Activated CD8-positive, alpha-beta memory T cell treated with anti-CD3 and anti-CD28 coated beads for 1 hour (primary cell): ENCODE data around the gene IGF1R.

Experiments used
- DNase-seq, 2 donors: peaks; one replicate each; pipeline ENCODE4 v3.0.0-alpha.2; 2020; ENCODE audit warnings: low read depth in 1 of 2; ENCODE audit errors: extremely low read depth in 1 of 2

The IGF1R gene

DNA sequence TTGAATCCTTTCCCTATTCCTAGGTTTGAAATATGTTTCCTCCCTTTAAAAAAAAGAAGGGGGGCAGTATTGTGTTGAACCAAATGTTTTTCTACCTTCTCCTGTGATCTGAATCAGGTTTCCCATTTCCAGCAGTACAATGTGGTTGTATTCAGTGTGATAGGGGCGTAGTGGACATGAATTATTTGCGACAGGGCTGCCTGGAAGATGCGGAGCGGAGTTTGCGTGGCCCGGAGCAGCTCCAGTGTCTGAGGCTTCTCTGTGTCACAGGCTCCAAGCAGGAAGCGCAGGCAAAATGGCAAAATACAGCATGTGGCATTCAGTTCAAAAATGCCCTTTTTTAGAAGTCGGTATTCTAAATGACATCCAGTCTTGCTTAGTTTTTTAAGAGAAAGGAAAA is 204.8 kb downstream of the IGF1R start:
- DNase-seq, result peak in 1 of 2 donors; percentile 41

DNA sequence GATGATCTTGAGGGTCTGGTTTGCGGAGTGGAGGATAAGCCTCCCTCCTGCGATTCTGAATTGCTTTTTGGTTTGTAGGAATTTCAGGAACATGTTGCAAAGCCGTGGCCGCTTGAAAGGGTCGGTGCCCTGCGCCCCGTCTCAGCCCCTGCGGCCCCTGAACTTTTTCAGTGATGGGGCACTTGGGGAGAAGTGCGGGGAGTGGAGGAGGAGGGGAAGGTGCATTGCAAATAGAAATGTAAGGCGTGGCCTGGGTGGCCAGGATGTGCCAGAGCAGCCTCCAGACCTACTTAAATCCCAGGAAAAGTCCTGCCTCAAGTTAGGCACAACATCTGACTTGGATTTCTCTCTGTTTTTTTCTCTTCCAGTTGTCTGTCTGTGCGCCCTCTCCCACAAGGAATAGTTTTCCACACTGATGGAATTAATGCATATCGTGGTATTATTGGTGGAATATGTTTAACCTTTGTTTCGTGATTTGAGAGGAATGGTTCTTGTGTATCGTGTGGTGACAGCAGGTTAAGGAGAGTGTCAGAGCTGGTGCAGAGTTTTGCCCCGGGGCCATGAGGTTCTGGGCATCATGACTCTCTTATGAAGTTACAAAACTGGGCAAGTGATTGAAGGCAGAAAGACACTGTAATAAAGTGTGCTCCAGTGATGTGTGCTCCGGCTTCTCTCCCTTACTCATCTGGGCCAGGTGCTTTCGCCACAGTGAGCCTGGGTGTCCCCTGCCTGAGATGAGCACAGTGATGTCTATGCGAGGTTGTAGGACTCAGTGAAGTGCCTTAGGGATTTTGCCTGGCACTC is 205.5 kb downstream of the IGF1R start:
- no peak for DNase-seq

DNA sequence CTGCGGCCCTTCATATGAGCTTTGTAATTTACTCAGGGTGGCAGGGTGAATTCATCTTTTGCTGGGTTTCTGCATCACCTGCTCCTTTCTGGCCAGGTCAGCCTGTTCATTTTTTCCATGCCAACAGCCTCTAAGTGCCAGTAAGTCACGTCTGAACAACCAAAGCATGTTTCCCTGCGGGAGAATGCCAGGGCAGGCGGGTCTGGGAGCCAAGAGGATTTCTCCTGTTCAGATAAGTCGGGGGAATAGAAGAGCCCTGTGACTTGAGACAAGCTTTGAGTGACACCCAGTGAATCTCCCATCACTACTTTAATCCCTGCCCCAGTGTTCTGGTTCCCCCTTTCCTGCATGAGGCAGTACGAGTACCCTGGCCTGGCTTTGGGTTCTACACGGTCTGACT is 206.2 kb downstream of the IGF1R start:
- DNase-seq, result no peak

DNA sequence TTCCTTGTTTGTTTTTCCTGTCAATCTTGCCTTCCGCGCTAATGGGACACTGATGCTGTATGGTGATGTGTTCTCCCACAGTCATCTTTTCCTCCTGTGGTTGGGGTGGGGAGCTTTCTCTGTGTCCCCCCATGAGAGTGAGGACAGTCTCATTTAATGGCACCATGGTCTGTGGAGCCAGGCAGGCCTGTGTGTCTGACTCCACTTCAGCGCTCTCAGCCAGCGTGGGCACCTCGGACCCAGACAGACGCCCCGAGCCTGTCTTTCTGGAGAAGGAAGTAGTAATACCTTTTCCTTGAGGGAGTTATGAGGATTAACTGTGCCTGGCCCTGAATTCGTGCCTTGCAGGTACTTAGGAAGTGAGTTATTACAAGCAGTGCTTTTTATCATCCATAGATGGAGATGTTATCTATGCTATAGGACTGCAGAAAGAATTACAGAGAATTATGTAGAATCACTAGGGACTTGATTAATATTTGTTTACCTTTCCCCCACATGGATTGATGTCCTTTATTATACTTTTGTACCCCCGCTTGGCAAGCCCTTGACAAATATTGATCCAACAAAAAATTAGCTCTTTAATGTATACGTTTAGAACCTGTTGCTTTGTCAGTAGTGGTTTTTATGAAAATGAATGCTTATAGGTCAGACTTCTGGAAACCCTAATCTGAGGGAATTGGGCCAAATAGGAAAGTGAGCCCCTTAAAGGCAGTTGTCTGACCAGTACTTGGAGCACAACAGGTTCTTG is 206.9 kb downstream of the IGF1R start:
- DNase-seq, result no peak

DNA sequence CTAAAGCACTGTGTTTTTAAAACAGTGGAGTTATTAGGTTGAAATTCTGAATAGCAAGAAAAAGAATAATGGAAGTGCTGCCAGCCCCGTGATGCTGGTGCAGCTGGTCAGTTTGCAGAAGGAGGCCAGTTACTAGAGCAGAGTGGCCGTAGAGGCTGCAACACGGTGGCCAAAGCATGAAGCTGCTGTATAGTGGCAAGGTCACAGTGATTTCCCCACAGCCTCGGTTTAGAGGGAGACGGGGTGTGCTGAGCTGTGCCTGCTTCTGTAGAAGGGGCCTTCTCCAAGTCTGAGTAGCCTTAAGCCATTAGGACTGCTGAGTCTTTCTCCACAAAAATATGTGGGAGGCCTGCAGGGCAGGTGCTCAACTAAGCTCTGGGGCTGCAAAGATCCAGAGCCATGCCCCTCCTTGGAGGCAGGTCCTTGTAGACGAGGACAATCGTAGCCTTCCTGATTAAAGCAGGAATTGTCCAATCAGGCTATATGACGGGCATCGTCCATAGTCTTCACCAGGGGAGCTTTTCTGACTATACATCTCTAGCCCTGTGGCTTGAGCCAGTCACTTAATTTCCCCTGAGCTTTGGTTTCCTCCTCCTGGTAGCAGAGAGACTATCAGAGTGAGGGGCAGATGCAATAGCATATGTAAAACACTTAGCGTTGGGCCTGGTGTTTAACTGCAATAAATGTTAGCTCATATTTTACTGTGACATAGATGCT is 207.6 kb downstream of the IGF1R start:
- no peak for DNase-seq

DNA sequence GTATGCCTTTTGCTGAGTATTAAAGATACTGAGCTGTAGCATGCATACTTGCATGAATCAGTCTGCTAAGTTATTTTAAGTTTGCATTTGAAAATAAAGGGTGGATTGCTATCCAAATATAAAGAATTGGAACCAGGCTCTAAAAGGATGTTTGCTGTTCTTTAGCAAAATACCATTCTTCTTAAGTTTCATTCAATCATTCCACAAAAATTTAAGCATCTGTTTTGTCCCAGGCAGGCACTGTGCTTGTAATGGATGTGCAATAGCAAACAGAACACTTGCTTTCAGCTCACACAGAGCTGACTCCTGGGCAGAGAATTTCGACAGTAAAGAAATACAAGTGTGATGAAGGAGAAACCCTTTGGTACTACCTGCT is 208.2 kb downstream of the IGF1R start:
- no peak for DNase-seq

DNA sequence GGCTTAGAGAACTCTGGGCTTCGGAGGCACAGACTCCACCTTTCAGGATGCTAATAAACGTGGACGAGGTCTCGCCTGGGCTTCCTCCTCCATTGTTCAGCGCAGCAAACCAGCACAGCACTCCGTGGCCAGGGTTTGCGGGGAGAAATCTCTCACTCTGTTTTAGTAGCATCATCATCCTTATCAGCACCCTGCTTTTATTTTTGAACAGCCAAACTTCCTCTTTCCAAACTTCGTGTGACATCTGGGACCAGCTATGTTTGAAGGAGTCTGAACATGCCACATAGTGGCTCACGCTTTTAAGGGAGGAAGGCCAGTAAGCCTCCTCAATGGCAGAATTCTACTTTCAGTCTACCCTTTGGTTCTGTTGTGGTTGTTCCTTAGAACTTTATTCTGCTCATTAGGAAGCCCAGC is 210.3 kb downstream of the IGF1R start:
- DNase-seq, result no peak

DNA sequence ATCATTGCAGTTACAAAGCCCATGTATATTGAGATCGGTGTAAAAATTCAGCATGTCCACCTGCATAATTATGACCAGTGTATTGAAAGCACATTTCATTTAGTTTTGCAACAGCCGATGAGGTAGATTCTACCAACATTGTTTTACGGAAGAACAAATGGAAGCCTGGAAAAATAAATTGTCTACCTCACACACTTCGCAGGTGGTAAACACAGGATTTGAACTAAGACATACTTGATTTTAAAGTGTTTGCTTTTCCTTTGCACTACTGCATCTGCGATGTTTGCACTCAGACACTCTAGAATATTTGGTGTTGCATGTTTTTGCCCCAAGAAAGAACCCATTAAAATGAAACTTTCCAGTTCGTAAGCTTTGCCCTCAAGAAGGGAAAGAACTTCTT is 210.8 kb downstream of the IGF1R start:
- DNase-seq, result no peak

DNA sequence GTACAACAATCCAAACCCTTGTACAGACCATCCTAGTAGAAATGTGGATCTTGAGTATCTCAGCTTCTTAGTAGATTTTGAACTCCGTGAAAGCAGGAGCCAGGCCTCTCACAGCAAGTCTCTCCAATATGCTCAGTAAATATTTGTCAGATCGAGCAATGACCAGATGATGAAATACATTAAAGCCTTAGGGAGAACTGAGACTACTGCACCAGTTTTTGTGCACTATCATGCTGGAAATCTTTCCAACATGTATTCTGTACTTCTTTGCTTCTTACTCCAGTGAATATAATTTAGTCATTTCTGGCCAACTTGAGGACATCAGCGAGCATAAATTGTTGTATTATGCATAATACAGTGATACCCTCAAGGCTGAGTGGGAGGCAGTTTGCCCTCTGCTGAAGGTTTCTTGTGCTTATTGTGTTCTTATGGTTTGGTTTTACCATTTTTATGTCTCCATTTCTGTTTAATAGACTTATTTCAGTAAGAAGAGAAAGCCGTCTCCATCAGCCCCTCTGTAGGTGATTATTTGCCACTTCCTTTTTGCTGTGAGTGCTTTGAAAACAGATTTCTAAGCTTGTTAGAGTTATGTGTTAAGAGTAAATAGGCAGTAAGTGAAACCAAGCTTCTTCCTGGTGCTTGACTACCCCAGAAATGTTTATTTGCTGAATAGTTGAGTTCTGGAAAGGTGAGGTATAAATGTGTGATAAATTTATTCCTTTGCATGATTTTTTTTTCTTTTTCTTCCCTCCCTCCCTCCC is 212.1 kb downstream of the IGF1R start:
- no peak for DNase-seq

DNA sequence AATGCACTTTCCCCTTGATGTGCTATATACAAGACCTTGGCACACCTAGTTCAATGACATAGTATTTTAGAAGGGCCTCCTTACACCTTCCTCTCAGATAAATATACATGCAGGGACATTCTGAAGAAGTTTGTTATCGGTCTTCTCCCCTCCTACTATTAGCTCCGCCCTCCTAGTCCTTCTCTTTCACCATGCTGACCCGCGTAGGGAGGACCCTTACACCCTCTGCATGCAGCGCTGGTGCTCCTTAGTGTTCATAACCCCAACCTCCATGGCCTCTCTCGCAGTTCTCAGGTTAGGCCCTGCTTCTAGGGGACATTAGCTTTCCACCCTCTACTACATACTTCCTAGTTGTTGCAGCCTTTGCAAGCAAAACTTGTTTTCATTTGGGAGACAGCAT is 212.8 kb downstream of the IGF1R start:
- no peak for DNase-seq

DNA sequence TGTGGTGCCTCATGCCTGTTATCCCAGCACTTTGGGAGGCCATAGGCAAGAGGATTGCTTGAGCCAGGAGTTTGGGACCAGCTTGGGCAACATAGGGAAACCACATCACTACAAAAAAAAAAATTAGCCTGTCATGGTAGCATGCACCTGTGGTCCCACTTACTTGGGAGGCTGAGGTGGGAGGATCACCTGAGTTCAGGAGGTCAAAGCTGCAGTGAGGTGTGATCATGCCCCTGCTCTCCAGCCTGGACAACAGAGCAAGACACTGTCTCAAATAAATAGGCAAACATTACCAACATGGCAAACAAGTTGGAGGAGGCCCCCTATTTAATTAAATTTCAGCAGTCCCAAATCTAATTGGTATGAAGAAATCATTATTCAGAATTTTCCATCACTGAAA is 215.6 kb downstream of the IGF1R start:
- DNase-seq, result no peak

DNA sequence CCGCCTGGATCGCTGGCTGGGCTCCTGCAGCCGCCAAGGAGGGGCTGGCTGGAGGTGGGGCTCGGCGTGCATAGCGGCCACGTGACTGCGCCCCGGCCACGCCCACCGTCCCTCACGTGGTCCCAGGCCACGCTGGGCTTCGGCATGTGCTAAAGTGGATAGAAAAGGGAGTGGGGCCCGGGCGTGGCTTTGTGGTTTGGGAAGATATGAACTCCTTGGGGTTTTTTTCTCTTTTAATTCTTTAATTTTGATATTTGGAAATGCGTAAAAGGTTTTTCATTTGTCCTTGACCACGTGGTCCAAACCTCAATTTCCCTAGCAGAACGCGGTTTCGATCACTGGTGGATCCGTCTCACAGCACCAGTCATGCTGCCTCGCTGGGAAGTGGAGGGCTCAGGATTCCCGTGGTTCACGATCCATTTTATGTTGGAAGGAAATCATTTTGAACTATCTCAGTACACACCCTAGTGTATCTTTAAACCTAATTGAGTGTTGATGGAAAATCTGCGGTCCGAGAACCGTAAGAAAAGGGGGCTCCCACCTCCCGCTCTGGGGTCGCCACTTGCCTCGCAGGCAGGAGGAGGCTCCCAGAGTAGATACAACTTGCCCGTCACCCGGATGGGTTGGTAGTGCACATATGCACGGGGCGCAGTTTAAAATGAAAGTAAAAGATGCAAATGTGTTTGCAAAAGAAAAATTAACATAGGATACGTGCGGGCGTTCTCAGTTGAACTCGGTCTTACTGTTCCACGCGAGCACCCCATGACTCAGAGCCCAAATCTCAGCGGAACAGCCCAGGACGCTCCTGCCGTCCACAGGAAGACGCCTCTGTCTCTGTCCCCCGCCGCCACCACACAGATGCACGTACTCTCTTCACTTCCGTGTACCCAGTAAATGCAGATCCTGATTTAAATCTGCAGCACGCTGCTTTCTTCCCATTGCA is 217.3 kb downstream of the IGF1R start:
- peak; percentile 25 to 51 for DNase-seq

DNA sequence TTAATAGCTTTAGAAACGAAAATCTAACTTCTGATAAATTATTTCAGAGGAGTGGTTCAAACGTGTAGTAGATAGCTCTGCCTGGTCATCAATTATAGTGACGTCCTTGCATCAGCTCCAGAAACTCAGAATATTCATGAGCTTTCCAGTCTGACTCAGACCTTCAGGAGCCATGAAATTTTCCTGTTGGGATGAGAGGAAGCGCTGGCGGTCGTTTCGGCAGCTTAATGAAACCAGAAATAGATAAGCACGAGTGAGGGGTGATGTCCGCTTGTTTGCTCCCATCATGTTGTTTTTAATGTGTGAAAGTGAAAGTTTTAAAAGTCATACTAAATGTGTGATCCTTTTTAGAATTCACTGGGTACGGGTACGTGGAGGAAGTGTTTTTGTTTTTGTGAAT is 218.2 kb downstream of the IGF1R start:
- DNase-seq, result no peak

DNA sequence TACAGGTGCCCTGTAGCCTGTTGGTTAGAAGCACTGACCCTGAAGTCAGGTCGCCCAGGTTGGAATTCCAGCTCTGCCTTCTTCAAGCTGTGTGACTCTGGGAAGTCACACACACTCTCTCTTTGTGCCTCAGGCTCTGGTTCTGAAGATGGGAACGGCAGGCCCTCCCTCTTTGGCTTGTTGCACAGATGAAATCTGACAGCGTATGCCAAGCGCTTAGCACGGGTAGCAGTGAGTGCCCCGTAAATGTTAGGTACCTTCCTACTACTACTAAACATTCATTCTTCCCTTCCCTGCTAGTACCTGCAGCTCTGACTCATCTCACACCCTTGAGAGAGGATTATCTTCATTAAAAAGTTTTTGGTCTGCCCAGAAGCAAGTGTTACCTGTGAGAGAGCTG is 220.2 kb downstream of the IGF1R start:
- no peak for DNase-seq

DNA sequence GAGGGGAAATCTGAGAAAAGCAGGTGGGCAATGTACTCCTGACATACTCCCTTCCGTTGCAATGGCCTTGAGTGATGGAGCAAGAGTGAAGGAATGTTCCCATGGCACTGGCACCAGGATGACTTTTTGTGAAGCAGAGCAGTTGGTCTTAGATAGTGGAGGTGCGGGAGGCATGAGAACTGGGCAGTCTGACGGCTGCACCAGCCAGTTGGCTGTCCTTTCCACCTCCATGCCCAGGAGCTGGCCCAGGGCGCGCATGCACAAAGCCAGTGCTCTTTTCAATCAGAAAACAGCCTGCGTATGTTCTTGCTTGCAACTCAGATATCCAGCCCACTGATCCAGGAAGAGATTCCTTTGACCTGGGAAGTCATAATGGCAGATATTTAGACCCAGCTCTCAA is 222.4 kb downstream of the IGF1R start:
- no peak for DNase-seq

DNA sequence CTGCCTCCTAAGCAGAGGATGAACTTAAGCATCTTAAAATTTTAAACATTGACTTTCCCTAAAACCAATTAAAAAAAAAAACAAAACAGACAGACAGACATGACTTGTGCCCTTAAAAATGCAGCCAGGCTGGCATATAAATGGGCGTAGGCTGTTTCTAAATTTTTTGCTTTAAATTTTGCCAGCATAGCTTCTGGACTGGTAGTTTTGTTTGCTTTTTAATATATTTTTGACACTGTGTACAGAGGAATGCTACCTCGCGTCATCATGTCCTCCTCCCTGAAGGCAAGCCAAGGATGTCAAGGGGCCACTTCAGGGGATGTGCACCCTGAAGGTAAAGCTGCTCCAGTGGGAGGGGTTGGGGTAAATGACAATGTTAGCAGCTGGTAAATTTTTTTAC is 224.4 kb downstream of the IGF1R start:
- no peak for DNase-seq

DNA sequence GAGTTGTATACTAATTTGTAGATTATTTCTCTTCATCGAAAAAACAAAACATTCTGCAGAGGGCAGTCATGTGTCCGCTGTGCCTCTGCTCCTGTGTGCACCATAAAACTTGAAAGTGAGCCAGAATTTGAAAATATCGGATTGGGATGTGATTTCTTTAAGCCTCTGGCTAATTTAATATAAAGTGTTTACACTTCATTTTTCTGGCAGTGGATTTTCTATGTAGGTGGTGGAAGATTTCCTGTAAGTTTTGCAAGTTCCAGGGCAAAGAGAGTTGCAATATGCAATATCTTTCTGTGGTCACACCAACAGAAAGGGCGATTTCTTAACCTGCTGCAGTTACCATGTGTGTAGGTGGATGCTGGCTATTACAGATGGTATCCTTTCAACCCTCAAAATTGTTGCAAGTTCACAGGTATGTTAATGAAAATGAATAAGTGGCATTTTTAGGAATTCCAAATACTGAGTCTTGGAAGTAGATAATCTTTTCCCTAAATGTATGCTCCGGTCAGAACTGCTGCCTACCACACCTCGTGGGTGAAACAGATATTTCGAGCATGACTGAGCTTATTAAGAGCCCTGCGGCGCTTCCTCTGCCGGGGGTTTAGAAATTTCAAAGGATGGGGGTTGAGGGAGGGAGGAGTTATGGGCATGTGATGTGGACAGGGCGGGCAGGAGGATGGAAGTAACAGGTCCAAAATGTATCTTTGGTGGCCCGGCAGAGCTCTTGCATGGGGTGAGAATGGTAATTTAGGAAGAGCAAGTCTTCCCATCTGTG is 225.3 kb downstream of the IGF1R start:
- DNase-seq, result no peak

DNA sequence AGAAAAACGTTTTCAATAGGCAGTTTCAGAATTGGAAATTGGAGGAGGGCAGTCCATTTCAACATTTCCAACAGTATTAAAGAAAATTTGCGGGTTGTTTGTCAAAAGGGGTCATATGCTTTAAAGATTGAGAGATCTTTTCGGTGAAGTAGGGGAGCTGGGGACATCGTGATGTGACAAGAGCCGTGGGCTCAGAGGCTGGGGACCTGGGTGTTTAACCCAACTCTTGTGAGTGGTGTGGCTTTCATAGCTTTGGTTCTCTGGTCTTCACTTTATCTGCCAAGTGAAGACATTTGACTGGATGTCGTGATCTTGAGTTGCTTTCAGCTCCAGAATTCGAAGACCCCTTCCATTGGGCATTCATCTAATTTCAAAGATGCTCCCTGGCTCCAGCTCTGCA is 226.0 kb downstream of the IGF1R start:
- DNase-seq, result no peak

DNA sequence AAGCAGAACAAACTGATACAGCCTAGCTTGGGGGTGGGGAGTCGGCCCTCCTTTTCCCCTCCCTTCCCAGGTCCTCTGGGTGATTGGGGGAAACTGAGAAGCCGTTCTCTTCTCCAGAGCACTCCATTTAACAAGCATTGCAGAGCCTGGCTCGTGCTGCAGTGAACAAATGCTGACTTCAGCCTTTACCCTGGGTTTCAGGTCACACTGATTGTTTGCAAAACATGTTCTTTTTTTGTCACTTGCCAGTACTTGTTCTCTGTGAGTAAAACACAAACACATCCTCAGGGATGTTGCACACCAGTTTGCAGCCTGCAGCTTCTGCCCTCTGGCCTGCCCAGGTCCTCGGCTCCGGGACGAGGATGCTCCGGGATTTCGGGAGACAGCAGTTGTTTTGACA is 226.4 kb downstream of the IGF1R start:
- no peak for DNase-seq
